ENCODE measurements around the gene PRRG4.
"Not testable (repeated sequence)": the region's sequence is repeated elsewhere in the genome, so short reads cannot be mapped to it uniquely, and the experiment has no call there.

Gene PRRG4

GRCh38 chr11:32831221-32831620 lies 1.5 kb downstream of the PRRG4 start:
- DNase-seq, result no peak

GRCh38 chr11:32833921-32834320 lies 4.2 kb downstream of the PRRG4 start:
- DNase-seq, result no peak

DNA sequence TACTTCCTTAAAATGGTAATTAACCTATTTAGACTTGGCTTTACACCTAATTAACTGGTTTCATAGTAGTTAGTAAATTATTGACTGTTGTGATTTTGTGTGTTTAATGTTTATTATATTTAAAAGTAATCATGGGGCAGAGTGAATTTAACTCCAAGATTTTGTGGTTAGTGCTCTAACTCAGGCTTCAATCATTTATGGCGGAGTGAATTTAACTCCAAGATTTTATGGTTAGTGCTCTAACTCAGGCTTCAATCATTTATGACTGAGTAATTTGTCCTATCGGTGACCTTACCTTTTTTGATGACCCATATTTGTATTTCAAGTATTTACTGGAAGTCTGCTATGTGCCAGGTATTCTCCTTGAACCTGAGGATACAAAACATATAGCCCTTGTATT lies 7.2 kb downstream of the PRRG4 start:
- DNase-seq, result no peak

DNA sequence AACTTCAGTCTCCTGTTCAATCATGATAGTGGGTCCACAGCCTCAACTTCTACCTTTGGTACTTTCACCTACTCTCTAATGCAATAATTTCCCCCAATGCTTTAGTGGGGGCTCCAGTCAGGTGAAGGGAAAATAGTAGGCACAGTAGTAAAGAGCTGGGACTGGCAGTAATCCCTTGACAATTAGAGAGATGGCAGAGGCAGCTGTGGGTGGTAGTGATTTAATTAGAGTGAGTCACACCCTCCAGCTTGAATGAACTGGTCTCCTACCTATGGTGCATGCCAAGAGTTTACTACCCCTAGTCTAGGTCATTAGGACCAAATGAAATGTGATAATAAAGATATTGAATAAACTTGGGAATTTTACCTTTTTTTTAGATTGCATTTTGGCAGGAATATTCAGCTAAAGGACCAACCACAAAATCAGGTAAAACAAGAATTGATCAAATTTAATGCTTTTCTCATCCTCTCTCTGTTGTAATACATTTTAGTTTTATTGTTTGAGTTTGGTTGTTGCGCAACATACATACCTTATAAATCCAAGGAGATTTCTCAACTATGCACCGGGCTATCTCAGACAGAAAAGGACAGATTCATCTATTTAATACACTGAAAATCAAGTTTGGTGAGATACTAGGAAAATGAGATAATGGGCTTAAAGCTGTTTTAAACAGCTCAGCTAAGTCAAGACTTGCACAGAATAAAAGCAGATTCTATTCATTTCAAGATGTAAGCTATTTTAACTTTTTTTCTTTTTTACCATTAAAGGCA lies 9.0 kb downstream of the PRRG4 start:
- no peak for DNase-seq

- DNase-seq, result no peak
These were observed 9.6 kb downstream of the PRRG4 start for GRCh38 chr11:32839308-32839707.

- no peak for DNase-seq
These were observed 10.9 kb downstream of the PRRG4 start for GRCh38 chr11:32840587-32840986.

DNA sequence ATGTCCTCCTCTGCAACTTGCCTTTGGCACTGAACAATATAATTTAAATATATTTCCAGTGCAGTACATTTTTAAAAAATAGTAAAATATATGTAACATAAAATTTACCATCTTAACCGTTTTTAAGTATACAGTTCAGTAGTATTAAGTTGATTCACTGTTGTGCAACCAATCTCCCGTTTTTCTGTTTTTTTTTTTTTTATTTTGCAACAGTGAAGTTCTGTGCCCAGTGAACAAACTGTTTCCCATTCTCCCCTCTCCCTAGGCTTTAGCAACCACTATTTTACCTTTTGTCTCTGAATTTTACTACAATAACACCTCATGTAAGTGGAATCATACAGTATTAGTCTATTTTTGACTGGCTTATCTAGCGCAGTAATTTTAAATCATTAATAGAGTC lies 13.8 kb downstream of the PRRG4 start:
- no peak for DNase-seq

- no peak for DNase-seq
These were observed 17.8 kb downstream of the PRRG4 start for GRCh38 chr11:32847511-32847910.

DNA sequence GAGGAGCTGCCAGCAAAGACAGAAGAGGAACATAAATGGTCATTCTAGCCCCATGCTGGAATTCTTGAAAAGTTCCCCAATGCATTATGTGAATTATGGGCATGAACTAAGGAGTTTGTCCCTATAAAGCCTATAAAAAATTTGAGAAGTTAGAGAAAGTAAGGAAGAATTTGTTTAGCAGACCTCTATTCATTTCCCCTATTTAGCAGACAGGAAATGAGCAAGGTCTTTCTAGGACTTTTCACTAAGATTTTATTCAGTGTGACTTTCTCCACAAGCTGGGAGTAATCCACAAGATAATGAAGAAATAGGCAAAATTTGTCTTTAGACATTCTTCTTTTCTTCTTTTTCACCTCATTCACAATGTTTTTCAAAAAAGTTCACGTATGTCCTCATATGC lies 20.0 kb downstream of the PRRG4 start:
- DNase-seq, result no peak

GRCh38 chr11:32851251-32851650 lies 21.5 kb downstream of the PRRG4 start:
- DNase-seq, result no peak

GRCh38 chr11:32852207-32852606 lies 22.5 kb downstream of the PRRG4 start:
- DNase-seq, result no peak

DNA sequence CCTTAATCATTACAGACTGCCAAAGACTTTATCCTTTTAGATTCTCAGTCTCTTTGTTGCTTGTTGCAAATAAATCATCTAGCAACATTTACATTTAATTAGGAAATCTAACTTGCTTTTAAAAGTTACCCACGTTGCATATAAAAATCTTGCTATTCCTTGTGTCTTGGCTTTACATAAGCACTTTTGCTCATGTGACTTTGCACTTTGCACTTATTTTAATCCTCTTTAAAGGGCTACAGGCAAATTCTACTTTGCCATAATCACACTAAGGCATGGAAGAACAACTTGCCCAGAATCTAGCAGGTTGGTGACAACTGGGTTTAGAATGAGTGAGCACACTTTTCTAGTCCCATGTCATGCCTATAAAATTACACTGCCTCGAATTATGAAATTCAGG lies 25.9 kb downstream of the PRRG4 start:
- DNase-seq, result no peak

DNA sequence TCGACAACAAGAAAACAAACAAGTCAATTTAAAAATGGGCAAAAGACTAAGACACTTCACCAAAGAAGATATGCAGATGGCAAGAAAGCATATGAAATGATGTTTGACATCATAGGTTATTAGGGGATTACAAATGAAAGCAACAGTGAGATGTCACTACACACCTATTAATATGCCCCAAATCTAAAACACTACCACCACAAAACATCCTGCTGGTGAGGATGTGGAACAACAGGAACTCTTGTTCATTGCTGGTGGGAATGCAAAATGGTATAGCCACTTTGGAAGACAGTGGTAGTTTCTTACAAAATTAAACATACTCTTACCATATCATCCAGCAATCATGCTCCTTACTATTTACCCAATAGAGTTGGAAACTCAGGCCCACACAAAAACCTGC lies 29.0 kb downstream of the PRRG4 start:
- DNase-seq, result no peak

GRCh38 chr11:32861850-32862577 lies 32.3 kb downstream of the PRRG4 start:
- DNase-seq, result no peak

DNA sequence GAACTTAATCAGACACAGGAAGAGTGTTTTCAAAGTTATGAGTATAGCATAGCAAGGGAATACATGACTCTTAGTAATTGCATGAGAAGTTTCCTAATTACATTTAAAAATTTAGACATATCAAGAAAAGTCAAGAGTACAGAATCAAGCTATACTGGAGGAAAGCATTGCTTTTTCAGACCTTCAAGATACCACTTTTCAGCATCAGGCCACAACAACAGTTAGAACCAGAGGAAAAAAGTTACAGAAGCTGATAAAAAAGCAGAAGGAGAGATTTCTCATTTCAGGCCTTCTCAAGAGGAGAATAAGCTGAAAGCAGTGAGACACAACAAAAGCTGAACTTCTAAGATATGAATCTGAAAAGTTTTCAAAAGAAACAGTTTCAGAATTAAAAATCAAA lies 34.8 kb downstream of the PRRG4 start:
- DNase-seq, result no peak

- not testable (repeated sequence) for DNase-seq
These were observed 39.0 kb downstream of the PRRG4 start for GRCh38 chr11:32868752-32869151.

DNA sequence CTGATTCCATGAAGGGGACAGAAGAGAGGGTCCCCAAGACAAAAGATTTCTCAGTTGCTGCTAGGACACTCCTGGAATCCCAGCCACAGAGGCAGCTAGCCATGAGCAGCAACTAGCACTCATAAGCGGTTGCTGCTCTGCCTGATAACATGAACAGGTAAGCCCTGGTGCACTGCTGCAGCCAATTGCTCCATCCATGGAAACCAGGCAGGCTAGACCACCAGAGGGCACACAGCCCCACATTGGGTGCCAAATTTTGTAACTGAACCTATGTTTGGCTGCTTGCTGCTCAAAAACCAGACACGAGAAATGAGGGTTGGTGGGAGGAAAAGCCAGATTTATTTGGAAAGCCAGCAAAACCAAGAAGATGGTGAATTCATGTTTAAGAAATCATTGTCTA lies 40.9 kb downstream of the PRRG4 start:
- no peak for DNase-seq

GRCh38 chr11:32874132-32874531 lies 44.4 kb downstream of the PRRG4 start:
- no peak for DNase-seq

DNA sequence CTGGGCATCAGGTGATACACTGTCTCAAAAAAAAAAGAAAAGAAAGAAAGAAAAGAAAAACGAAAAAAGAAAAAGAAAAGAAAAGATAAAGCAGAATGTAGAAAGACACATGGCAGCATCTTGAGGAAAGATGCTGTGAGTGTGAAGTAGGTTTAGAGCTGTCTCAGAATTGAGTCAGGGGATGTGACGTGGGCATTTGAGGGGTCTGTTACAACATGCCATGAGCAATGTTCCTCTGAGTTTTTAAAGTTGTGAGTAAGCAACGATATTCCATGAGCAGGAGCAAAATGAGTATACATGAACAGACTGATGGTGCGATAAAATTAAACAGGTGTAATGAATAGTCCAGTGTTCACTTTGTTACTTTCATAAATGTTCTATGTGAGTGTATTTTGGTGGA lies 51.6 kb downstream of the PRRG4 start:
- DNase-seq, result no peak

- DNase-seq, result no peak
These were observed 53.7 kb downstream of the PRRG4 start for GRCh38 chr11:32883421-32883820.

DNA sequence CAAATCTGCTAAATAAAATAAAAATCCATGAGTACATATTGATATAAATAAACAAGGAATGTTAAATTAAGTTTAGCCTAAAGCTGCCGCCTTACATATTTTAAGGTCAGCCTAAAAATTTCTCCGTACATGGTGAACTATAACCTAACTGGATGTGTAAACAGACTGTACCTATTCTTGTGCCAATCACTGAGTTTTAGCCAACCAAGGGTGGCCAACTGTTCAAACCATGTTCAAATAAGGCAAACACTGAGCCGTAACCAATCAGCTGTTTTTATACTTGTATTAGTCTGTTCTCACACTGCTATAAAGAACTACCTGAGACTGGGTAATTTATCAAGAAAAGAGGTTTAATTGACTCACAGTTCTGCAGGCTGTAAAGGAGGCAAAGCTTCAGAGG lies 54.3 kb downstream of the PRRG4 start:
- DNase-seq, result no peak

DNA sequence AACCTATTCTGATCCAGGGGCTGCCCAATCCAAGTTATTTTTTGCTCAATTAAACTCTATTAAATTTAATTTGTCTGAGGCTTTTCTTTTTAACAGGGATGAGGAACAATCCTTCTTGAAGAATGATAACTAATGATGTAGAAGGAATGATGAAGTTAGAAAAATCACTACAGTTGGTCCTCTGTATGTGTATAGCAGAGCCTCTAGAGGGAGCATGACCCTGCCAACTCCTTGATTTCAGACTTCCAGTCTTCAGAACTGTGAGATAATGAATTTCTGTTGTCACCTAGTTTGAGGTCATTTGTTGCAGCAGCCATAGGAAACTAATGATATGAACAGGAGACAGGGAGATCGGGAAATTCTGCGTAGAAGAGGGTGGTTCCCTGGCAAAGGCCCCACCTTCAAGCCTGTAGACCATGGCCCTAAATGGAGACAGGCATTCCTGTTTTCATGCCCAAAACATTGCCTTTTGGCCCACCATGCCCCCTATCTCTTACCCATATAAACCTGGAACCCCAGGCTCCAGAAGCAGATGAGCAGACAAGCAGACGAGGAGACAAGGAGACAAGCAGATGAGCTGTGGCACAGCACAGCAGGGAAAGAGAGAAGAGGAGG lies 55.1 kb downstream of the PRRG4 start:
- DNase-seq, result no peak

DNA sequence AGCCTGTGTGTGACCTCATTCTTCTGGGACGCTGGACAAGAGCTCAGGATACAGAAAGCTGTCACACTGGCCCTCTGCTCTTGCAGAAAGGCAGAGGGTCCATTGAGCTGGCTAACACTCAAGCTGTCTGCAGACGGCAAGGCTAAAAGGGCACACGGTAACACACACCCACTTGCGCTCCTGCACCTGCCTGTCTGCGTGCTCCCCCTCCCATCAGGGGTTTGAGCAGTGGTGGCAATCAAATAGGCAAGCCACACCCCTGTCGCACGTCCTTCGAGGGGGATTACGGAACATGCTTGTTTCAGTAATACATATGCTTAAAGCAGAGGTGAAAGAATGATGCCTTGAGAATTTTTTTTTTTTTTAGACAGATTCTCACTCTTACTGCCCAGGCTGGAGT lies 55.8 kb downstream of the PRRG4 start:
- DNase-seq, result no peak

DNA sequence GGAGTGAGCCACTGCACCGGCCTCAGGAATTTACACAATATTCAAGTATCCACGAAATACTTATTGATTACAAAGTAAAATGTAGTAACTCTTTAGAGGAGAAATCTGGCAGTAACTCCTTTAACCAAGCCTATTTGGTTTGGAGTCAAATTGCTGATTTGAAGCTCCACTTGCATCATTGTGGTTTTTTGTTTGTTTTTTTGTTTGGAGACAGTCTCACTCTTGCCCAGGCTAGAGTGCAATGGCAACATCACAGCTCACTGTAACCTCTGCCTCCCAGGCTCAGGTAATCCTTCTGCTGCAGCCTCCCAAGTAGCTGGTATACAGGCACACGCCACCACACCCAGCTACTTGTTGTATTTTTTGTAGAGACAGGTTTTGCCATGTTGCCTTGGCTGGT lies 56.5 kb downstream of the PRRG4 start:
- DNase-seq, result no peak
